Activated naive CD8-positive, alpha-beta T cell treated with anti-CD3 and anti-CD28 coated beads for 36 hours (primary cell): ENCODE measurements around the gene CA6. TPM values are rescaled to one million over a fixed set of nuclear protein-coding genes. Genes with fewer than 3 reads are reported as not detected.
A peak's percentile ranks its signal among the peaks of the same experiment; 100 is the strongest.
"Not testable (repeated sequence)": the region's sequence is repeated elsewhere in the genome, so short reads cannot be mapped to it uniquely, and the experiment has no call there.

ENCODE experiments used
- DNase-seq: peaks from one replicate; pipeline ENCODE4 v3.0.0; 2021
- H3K27ac Mint-ChIP-seq: one replicate; pipeline ENCODE4 v1.8.0; 2022; ENCODE audit warnings: mild to moderate bottlenecking, moderate library complexity, mixed read lengths
- H3K27me3 Mint-ChIP-seq: one replicate; pipeline ENCODE4 v1.8.0; 2022; ENCODE audit warnings: mild to moderate bottlenecking, mixed read lengths
- H3K36me3 Mint-ChIP-seq: one replicate; pipeline ENCODE4 v1.8.0; 2021; ENCODE audit warnings: mild to moderate bottlenecking, mixed read lengths
- H3K4me1 Mint-ChIP-seq: one replicate; pipeline ENCODE4 v1.8.0; 2021; ENCODE audit warnings: mixed read lengths
- H3K4me3 Mint-ChIP-seq: one replicate; pipeline ENCODE4 v1.8.0; 2022; ENCODE audit warnings: mild to moderate bottlenecking, moderate library complexity, mixed read lengths
- H3K9me3 Mint-ChIP-seq: one replicate; pipeline ENCODE4 v1.8.0; 2022; ENCODE audit warnings: mixed read lengths
- total RNA-seq, 2 experiments: library from RNA; stranded (reverse); gene quantifications; one replicate each; pipeline ENCODE4 v1.2.3, GENCODE V29; 2021

Gene CA6
- total RNA-seq, 2 experiments from 2014 or later, result 12.3 to 13.7 TPM

DNA sequence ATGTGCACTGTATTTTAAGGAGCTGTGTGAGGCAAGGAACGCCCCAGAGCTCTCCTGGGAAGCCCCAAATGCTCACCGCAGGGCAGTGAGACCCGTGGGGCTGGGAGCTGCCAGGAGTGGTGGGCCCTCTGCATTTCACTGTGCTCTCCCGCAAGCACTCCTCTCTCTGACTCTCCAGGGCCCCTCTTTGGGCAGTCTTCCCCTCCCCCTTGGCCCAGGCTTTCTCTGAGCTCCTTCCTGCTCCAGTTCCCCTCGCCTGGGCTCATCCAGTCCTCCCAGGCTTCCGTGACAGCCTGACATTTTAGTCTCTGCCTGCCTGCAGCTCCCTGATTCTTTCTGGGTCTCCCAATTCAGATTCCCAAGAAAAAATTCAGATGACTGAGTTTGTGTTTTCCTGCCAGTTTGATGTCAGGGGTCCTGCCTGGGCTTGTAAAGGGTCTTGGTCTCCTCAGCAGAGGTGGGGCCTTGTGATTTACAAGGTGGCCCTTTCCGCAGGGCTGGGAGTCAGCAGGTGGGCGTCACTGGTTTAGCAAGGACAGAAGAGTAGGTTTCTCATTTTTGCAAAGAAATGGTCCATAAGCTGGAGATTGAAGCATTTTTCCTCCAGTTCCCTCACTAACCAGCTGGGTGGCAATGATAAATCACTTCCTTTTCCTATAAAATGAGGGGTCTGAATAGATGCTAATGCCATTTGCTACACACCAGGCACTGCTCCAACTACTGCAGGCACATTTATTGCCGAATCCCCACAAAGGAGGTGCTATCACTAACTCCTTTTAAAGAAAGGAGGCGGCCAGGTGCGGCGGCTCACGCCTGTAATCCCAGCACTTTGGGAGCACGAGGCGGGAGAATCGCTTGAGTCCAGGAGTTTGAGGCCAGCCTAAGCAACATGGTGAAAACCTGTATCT is 1.9 kb upstream of the CA6 start:
- Mint-ChIP-seq H3K27me3 (no peaks in the 10 kb centered on the region), H3K36me3 (peaks cover 53% of the 10 kb centered on the region), H3K4me1 (peaks cover 89% of the 10 kb centered on the region), H3K27ac (peak overlapping the region; percentile 98), H3K9me3 (peaks cover 4% of the 10 kb centered on the region), H3K4me3 (peak overlapping the region; percentile 73)
- DNase-seq, result no peak

DNA sequence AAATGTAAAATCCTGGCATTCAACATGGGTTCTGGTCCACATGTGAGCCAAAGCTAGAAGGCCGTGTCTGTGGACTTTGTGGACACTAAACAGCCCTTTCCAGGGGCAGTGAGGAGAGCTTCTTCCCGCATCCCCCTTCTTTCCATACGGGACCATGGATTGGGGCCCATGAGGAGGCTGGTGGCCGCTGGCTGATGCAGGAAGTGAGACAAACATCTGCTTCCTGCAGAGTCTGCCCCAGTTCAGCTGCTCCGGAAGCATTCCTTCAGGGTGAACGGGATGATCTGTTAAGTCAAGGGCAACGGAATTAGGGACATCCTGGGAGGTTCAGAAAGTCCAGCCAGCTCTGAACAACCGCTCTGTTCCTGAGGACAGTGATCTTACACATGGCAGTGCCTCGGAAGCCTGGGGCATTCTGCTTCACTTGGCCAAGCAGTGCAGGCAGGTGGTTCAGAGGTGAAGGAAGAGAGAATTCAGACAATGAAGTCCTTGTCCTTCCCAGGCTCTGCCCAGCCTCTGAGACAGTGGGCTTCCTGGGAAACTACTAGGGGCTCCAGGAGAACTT is 1.5 kb downstream of the CA6 start:
- Mint-ChIP-seq H3K27ac (peak overlapping the region; percentile 98), H3K4me1 (peaks cover 75% of the 10 kb centered on the region), H3K27me3 (no peaks in the 10 kb centered on the region), H3K9me3 (no peaks in the 10 kb centered on the region), H3K4me3 (peak overlapping the region; percentile 71), H3K36me3 (peaks cover 36% of the 10 kb centered on the region)
- no peak for DNase-seq

GRCh38 chr1:8950309-8950708 is 4.6 kb downstream of the CA6 start:
- Mint-ChIP-seq H3K4me1 (peaks cover 57% of the 10 kb centered on the region), H3K36me3 (peaks cover 41% of the 10 kb centered on the region), H3K9me3 (peaks cover 1% of the 10 kb centered on the region), H3K4me3 (no peak overlapping the region), H3K27ac (peak overlapping the region; percentile 68), H3K27me3 (no peaks in the 10 kb centered on the region)
- no peak for DNase-seq

GRCh38 chr1:8951231-8951630 is 5.6 kb downstream of the CA6 start:
- peaks cover 1% of the 10 kb centered on the region for H3K9me3 Mint-ChIP-seq
- peak overlapping the region; percentile 61 for H3K27ac Mint-ChIP-seq
- H3K4me3 Mint-ChIP-seq, result no peak overlapping the region
- peaks cover 50% of the 10 kb centered on the region for H3K36me3 Mint-ChIP-seq
- H3K4me1 Mint-ChIP-seq, result peaks cover 56% of the 10 kb centered on the region
- no peak for DNase-seq
- H3K27me3 Mint-ChIP-seq, result no peaks in the 10 kb centered on the region

DNA sequence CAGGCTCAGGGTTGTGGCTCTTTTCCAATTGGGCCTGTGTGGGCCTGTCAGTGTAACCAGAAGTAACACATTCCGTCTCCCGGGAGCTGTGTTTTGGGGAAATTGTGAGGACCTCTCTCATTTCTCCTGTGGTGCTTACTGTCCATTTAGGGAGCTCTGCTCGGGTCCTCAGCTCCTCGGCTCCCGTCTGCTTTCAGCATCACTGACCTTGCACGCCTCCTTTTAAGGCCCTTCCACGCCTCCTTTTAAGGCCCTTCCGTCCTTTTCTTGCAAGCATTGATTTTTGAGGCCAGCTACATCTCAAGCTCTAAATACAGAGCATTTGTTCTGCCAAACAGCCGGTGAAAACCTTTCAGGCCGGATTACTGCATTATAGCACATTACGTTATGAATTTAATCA is 9.7 kb downstream of the CA6 start:
- Mint-ChIP-seq H3K36me3 (peaks cover 60% of the 10 kb centered on the region), H3K4me3 (no peak overlapping the region), H3K4me1 (peaks cover 53% of the 10 kb centered on the region), H3K27ac (peak overlapping the region; percentile 75), H3K9me3 (peaks cover 10% of the 10 kb centered on the region), H3K27me3 (no peaks in the 10 kb centered on the region)
- DNase-seq, result no peak

DNA sequence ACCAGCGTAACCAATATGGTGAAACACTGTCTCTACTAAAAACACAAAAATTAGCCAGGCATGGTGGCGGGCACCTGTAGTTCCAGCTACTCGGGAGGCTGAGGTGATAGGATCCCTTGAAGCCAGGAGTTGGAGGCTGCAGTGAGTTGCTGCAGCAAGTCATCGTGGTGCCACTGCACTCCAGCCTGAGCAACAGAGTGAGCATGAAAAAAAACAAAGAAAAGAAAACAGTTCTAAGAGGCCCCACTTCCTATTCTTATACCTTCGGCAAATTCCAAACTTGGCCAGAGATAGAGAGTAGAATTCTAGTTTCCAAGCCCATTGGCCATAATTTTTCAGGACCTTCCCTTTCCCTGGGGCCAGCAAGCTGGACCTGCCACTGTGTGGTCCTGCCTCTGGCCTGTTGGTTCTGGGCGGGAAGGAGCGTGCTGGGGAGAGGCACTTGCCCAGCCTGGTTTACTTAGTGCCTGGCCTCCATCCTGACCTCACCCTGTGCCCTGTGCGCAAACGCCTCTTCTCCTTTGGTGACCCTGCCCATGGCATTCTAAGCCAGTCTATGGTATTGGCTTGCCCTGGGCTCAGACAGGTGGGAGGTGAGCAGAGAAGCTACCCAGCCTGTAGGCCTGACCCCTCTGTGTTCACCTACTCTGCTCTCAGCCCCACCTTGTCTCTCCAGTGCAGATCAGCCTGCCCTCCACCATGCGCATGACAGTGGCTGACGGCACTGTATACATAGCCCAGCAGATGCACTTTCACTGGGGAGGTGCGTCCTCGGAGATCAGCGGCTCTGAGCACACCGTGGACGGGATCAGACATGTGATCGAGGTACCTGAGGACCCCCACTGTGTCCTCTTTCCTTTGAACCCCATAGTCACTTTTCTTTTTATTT is 11.0 kb downstream of the CA6 start:
- peak overlapping the region; percentile 86 for H3K27ac Mint-ChIP-seq
- peak overlapping the region; percentile 54 for H3K4me3 Mint-ChIP-seq
- H3K27me3 Mint-ChIP-seq, result no peaks in the 10 kb centered on the region
- DNase-seq, result no peak
- peaks cover 11% of the 10 kb centered on the region for H3K9me3 Mint-ChIP-seq
- peaks cover 71% of the 10 kb centered on the region for H3K36me3 Mint-ChIP-seq
- H3K4me1 Mint-ChIP-seq, result peaks cover 59% of the 10 kb centered on the region

DNA sequence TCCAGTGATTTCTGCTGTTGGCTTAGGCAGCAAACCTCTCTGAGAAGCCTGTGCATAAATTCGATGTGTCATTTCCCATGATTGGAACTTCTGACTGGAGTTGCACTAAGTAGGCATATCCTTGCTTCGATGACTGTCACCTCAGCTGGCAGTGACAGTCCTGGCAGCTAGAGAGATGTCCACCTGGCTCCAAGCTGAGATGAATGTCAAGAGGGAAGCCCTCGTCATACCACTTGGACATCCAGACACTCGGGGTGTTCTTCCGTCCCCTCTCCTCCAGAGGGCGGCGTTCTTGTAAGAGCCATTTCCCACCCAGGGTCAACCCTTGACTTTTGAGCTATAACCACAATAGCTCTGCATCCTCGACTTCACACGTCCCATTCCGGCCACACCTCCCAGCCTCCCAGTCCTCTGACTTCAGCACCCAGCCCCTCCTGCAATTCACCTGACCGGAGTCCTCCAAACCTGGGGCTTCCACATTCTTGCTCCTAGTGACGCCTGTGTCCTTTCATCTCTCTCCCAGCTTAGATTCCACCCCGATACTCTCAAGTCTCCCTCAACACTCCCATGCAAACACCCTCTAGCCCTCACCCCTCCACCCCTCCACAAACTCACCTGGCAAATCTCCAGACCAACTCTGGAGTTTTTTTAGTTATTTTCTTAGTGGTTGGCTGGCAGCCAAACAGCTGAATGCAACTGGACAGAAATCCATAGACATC is 17.3 kb downstream of the CA6 start:
- H3K36me3 Mint-ChIP-seq, result peaks cover 92% of the 10 kb centered on the region
- peaks cover 80% of the 10 kb centered on the region for H3K4me1 Mint-ChIP-seq
- peaks cover 10% of the 10 kb centered on the region for H3K9me3 Mint-ChIP-seq
- peak; percentile 75 for DNase-seq
- no peaks in the 10 kb centered on the region for H3K27me3 Mint-ChIP-seq
- peak overlapping the region; percentile 95 for H3K27ac Mint-ChIP-seq
- H3K4me3 Mint-ChIP-seq, result peak overlapping the region; percentile 87

- Mint-ChIP-seq H3K36me3 (peaks cover 91% of the 10 kb centered on the region), H3K27me3 (no peaks in the 10 kb centered on the region), H3K27ac (peak overlapping the region; percentile 95), H3K9me3 (peaks cover 6% of the 10 kb centered on the region), H3K4me1 (peaks cover 72% of the 10 kb centered on the region), H3K4me3 (peak overlapping the region; percentile 87)
- no peak for DNase-seq
Measured at GRCh38 chr1:8963963-8964362, 18.3 kb downstream of the CA6 start.

DNA sequence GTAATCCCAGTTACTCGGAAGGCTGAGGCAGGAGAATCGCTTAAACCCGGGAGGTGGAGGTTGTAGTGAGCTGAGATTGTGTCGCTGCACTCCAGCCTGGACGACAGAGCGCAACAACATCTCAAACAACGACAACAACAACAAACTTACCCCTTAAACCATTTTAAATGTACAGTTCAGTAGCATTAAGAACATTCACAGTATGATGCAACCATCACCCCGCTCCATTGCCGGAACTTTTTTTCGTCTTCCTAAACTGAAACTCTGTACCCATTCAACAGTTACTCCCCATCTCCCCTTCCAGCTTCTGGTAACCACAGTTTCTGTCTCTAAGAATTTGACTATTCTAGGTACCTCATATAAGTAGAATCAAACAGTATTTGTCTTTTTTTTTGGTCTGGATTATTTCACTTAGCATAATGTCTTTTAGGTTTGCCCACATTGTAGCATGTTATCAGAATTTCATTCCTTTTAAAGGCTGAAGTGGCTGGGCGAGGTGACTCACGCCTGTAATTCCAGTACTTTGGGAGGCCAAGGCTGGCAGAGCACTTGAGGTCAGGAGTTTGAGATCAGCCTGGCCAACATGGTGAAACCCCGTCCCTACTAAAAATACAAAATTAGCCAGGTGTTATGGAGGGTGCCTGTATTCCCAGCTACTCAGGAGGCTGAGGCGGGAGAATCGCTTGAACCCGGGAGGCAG is 19.6 kb downstream of the CA6 start:
- Mint-ChIP-seq H3K27ac (peak overlapping the region; percentile 95), H3K4me3 (peak overlapping the region; percentile 87), H3K9me3 (peaks cover 3% of the 10 kb centered on the region), H3K36me3 (peaks cover 89% of the 10 kb centered on the region), H3K27me3 (no peaks in the 10 kb centered on the region), H3K4me1 (peaks cover 69% of the 10 kb centered on the region)
- DNase-seq, result peak; percentile 44

DNA sequence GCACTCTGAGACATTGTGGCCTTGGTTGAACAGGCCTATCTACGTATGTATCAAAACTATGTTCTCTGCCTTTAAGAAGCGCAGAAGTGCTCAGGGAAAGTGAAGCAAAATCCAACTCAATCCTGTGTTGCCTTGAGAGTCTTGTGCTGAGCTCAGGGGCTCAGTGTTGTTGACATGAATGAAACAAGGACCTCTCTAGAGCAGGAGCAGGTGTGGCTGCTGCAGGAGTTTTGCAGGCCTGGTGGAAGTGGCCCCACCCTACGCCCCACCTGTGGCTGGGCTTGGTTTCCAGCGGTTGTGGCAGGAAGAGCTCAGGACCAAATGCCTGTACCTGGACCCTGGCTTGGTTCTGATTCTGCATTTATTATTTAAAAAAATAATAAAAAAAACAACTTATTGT is 20.9 kb downstream of the CA6 start:
- Mint-ChIP-seq H3K36me3 (peaks cover 80% of the 10 kb centered on the region), H3K27me3 (no peaks in the 10 kb centered on the region), H3K4me1 (peaks cover 61% of the 10 kb centered on the region), H3K27ac (peak overlapping the region; percentile 95), H3K4me3 (peak overlapping the region; percentile 87), H3K9me3 (no peaks in the 10 kb centered on the region)
- no peak for DNase-seq

GRCh38 chr1:8968902-8969301 is 23.2 kb downstream of the CA6 start:
- H3K9me3 Mint-ChIP-seq, DNase-seq, H3K27me3 Mint-ChIP-seq: not testable (repeated sequence)
- H3K27ac Mint-ChIP-seq, result peak overlapping the region; percentile 97
- peaks cover 69% of the 10 kb centered on the region for H3K36me3 Mint-ChIP-seq
- H3K4me1 Mint-ChIP-seq, result peaks cover 54% of the 10 kb centered on the region
- H3K4me3 Mint-ChIP-seq, result peak overlapping the region; percentile 95

- DNase-seq, result peak; percentile 56
- H3K27ac Mint-ChIP-seq, result peak overlapping the region; percentile 97
- H3K4me3 Mint-ChIP-seq, result peak overlapping the region; percentile 95
- no peaks in the 10 kb centered on the region for H3K27me3 Mint-ChIP-seq
- peaks cover 66% of the 10 kb centered on the region for H3K36me3 Mint-ChIP-seq
- no peaks in the 10 kb centered on the region for H3K9me3 Mint-ChIP-seq
- H3K4me1 Mint-ChIP-seq, result peaks cover 53% of the 10 kb centered on the region
Measured at GRCh38 chr1:8969937-8970336, 24.3 kb downstream of the CA6 start.

- H3K27ac Mint-ChIP-seq, result peak overlapping the region; percentile 97
- peaks cover 61% of the 10 kb centered on the region for H3K36me3 Mint-ChIP-seq
- peaks cover 44% of the 10 kb centered on the region for H3K4me1 Mint-ChIP-seq
- peak overlapping the region; percentile 95 for H3K4me3 Mint-ChIP-seq
- no peaks in the 10 kb centered on the region for H3K9me3 Mint-ChIP-seq
- DNase-seq, result peak; percentile 77
- H3K27me3 Mint-ChIP-seq, result no peaks in the 10 kb centered on the region
Measured at GRCh38 chr1:8970870-8971337, 25.2 kb downstream of the CA6 start.

GRCh38 chr1:8974551-8974950 is 28.9 kb downstream of the CA6 start:
- no peak for DNase-seq
- Mint-ChIP-seq H3K4me3 (no peak overlapping the region), H3K4me1 (peaks cover 36% of the 10 kb centered on the region), H3K9me3 (no peaks in the 10 kb centered on the region), H3K27me3 (no peaks in the 10 kb centered on the region), H3K27ac (no peak overlapping the region), H3K36me3 (peaks cover 29% of the 10 kb centered on the region)
